NOMO-1 (cell line): ENCODE measurements around the gene C12orf43.

Experiments used
- DNase-seq, 2 experiments: peaks; one replicate each; lab custom pipeline; 2025; ENCODE audit not compliant: unreplicated experiment in 2 of 2; lab: John Stamatoyannopoulos, UW

The C12orf43 gene

DNA sequence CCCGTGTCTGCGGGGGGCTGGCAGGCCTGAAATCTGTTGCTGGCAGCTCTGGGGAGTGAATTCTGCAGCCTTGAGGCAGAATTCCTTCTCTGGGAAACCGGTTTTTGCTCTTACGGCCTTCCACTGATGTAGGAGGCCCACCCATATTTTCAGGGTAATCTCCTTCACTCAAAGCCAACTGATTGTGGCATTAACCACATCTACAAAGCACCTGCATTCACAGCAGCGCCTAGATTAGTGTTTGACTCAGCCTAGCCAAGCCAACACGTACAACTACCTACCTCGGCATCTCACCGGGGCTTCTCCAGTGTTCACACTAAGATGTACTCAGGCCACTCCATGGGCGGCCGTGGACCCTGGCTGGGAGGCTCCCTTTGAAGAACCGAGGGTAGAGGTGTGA, 15.8 kb downstream of the C12orf43 start:
- DNase-seq: no peak

- no peak for DNase-seq
Measured at GRCh38 chr12:120999191-121000120, 16.8 kb downstream of the C12orf43 start.

- no peak for DNase-seq
Measured at GRCh38 chr12:120998435-120998834, 17.9 kb downstream of the C12orf43 start.

DNA sequence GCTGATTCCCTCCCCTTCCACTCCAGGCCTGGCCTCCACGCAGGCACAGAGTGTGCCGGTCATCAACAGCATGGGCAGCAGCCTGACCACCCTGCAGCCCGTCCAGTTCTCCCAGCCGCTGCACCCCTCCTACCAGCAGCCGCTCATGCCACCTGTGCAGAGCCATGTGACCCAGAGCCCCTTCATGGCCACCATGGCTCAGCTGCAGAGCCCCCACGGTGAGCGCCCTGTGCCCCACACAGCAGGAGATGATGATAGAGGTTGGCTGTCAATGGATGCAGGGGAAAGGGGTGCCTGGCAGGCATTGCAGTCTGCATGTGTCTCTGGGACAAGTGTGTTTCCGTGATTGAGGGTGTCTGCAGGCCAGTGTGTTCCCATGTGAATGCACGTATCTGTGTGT, 18.8 kb downstream of the C12orf43 start:
- no peak for DNase-seq

GRCh38 chr12:120996133-120996746, 20.0 kb downstream of the C12orf43 start:
- no peak for DNase-seq

DNA sequence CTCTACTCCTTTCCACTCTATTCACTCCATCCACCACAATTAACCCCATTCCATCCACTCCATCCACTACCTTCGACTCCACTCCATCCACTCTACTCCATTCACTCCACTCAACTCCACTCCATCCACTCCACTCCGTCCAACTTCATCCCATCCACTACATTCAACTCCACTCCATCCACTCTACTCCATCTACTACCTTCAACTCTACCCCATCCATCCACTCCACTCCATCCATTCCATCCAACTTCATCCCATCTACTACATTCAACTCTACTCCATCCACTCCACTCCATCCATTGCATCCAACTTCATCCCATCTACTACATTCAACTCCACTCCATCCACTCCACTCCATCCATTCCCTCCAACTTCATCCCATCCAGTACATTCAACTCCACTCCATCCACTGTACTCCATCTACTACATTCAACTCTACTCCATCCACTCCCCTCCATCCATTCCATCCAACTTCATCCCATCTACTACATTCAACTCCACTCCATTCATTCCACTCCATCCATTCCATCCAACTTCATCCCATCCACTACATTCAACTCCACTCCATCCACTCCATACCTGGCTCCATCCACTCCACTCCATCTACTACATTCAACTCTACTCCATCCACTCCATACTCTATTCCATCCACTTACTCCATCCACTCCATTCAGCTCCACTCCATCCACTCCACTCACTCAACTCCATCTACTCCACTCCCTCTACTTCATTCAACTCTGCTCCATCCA, 21.5 kb downstream of the C12orf43 start:
- no peak for DNase-seq

DNA sequence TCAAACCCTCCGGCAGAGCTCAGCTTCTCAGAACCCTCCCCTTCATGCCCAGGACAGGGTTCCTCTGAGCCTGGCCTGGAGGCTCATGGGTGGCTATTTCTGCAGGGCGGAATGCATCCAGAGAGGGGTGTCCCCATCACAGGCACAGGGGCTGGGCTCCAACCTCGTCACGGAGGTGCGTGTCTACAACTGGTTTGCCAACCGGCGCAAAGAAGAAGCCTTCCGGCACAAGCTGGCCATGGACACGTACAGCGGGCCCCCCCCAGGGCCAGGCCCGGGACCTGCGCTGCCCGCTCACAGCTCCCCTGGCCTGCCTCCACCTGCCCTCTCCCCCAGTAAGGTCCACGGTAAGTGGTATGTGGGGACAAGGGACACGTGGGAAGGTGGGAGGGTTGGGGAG, 22.2 kb downstream of the C12orf43 start:
- no peak for DNase-seq

DNA sequence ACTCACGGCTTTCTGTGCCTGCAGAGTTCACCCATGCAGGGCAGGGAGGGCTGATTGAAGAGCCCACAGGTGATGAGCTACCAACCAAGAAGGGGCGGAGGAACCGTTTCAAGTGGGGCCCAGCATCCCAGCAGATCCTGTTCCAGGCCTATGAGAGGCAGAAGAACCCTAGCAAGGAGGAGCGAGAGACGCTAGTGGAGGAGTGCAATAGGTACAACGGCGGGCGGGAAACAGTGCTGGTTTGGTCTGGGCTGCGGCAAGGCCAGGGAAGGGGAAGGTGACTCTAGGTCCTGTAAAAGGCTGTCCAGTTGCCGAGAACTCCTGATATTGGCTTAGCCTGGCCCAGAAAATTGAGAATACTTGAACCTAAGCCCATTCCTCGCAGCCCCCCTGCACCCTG, 22.8 kb downstream of the C12orf43 start:
- no peak for DNase-seq

GRCh38 chr12:120992989-120993388, 23.3 kb downstream of the C12orf43 start:
- no peak for DNase-seq

GRCh38 chr12:120991965-120992364, 24.3 kb downstream of the C12orf43 start:
- no peak for DNase-seq

GRCh38 chr12:120990487-120991055, 25.7 kb downstream of the C12orf43 start:
- no peak for DNase-seq

DNA sequence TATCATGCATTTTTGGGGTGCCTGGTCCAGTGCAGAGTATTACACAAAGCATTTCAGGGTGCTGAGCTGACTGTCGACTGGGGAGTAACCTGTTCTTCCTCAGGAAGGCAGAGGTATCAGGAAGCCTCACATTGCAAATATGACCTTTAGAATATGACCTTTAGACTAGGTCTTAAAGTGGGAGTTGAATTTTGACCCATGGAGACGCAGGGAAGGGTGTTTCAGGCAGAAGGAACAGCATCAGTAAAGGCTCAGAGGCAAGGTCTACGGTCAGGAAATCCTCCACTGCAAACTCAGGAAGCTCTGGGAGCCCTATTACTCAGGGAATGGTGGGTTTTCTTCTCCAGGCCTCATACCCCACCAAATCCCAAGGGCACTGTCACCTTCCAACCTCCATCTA, 26.6 kb downstream of the C12orf43 start:
- DNase-seq: no peak

DNA sequence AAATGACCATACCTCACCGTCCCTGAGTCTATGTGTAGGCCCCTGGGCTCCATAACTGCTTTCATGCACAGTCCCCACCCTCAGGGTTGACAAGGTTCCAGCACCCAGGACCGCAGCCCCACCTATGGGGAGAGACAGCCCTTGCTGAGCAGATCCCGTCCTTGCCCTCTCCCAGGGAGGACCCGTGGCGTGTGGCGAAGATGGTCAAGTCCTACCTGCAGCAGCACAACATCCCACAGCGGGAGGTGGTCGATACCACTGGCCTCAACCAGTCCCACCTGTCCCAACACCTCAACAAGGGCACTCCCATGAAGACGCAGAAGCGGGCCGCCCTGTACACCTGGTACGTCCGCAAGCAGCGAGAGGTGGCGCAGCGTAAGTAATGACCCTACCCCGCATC, 27.6 kb downstream of the C12orf43 start:
- no peak for DNase-seq

DNA sequence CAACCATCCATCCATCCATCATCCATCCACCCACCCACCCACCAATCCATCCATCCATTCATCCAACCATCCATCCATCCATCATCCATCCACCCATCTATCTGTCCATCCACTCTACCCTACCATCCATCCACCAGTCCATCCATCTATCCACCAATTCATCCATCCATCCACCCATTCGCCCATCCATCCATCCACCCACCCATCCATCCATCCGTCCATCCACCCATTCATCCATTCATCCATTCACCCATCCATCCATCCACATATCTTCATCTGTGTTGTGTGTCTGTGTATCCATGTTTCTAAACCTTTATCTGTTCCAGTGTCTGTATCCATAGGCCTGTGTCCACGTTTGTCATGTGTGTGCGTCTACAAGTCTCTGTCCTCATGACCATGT, 28.1 kb downstream of the C12orf43 start:
- DNase-seq: no peak

DNA sequence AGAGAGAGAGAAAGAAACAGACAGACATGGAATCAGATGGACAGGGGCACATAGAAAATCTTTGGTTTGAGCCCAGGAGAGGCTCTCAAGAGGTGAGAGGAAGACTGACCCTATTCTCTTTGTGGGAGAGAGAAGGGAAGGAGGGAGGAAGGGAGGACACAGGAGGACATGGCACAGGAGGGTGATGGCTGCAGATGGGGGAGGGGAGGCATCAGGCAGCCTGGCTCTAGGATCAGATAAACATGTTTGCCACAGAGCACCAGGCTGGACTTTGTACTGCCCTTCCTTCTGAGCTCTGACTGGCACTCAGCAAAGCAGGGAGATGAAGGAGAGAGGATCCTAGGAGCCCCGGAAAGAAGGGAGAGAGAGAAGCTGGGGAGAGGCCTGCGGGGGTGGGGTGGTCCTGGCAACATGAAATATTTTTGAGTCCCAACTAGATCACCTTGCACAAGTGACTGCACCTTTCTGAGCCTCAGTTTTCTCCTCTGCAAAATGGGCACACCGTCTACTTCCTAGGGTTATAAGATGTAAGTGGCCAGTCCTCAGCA, 31.9 kb downstream of the C12orf43 start:
- no peak for DNase-seq

- no peak for DNase-seq
Measured at GRCh38 chr12:120983759-120984158, 32.5 kb downstream of the C12orf43 start.

GRCh38 chr12:120982659-120983058, 33.6 kb downstream of the C12orf43 start:
- no peak for DNase-seq

DNA sequence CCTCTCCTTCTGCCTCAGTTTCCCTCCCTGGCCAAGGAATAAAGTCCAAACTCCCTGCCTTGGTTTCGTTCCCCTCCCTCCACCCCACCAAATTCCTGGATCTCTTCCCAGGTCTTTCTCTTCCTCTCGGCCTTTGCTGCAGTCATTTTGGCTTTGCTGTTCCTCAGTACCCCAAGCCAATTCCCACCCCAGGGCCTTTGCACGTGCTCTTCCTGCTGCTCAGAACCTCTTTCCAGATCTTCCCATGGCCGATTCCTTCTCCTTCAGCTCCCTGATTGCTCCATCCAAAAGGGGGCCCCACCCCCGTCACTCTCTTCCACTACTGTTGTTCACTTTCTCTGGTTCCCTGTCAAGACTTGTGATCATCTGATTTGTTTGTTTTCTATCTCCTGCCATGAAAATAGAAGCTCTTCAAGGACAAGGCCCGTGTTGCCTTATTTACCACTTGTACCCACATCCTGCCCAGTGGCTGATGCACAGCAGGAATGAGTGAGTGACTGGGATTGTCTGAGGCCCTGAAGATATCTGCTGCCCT, 34.8 kb downstream of the C12orf43 start:
- no peak for DNase-seq

DNA sequence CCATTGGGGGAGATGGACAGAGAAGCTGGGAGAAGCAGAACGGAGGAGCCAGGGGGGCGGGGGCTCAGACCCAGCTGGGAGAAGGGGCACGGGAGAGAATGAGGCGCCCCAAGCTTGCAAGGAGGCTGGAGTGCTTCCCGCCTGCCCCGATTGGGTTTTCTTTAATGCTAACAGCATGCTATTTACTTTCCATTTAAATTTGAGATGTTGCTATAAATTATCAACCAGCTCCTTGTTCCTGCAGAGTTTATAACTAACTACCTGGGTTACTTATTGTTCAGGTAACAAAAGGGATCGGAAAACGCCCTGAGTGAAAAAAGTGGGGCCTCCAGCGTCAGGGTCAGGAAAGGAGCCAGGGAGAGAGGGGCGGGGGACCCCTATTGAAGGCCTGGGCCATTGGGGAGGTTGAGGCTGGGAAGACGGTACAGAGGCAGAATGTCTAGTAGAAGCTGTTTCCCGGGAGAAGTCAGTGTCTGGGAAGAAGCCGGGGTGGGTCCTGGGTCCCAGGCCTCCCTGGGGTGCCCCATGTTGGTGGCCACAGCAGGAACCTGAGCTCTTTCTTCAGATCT, 35.4 kb downstream of the C12orf43 start:
- DNase-seq: no peak
